ENCODE data around the gene GALNT18. TPM values are rescaled to one million over a fixed set of nuclear protein-coding genes. Genes with fewer than 3 reads are reported as not detected.

GALNT18 gene
- total RNA-seq, 1 experiment from 2014 or later: 1.7 TPM

GRCh38 chr11:11382858-11383532 is 238.8 kb downstream of the GALNT18 start:
- Histone ChIP-seq H3K9ac (ENCODE audit: extremely low read depth, insufficient read length, low read length) (no peak overlapping the region), H2BK5ac (ENCODE audit: insufficient read length, low read length) (no peak overlapping the region), H3K79me2 (ENCODE audit: insufficient read depth, low read length) (no peaks in the 10 kb centered on the region), H3K79me1 (ENCODE audit: insufficient read depth, low read depth, low read length, poor library complexity, severe bottlenecking) (no peaks in the 10 kb centered on the region), H2AK5ac (ENCODE audit: insufficient read length, low read length) (no peak overlapping the region), H3K23me2 (ENCODE audit: insufficient read length, low read depth, low read length, poor library complexity, severe bottlenecking) (no peaks in the 10 kb centered on the region), H3K4ac (ENCODE audit: low read depth, low read length) (no peak overlapping the region), H3K9me3 (ENCODE audit: control insufficient read depth, low read depth, low read length) (no peaks in the 10 kb centered on the region), H3K23ac (ENCODE audit: insufficient read length, low read depth, low read length) (no peak overlapping the region), H4K91ac (ENCODE audit: insufficient read length, low read depth, low read length) (no peak overlapping the region), H3K27ac (ENCODE audit: insufficient read length, low read depth, low read length) (no peak overlapping the region), H3K56ac (ENCODE audit: insufficient read length, low read depth, low read length) (no peak overlapping the region), H3K27me3 (ENCODE audit: insufficient read depth, low read length) (no peaks in the 10 kb centered on the region), H3K14ac (ENCODE audit: insufficient read depth, low read length) (no peak overlapping the region; the same call in 1 of the 2 replicates), H2AFZ (ENCODE audit: low read length) (no peak overlapping the region), H2BK15ac (ENCODE audit: low read depth, low read length) (no peak overlapping the region), H4K5ac (ENCODE audit: insufficient read length, low read depth, low read length) (no peak overlapping the region), H2BK120ac (ENCODE audit: low read depth, low read length, poor library complexity, severe bottlenecking) (no peak overlapping the region), H3T11ph (ENCODE audit: low read length) (no peak overlapping the region), H3K4me1 (ENCODE audit: insufficient read depth, low read length) (no peaks in the 10 kb centered on the region), H3K18ac (ENCODE audit: insufficient read length, low read depth, low read length) (no peak overlapping the region), H2BK12ac (ENCODE audit: insufficient read length, low read depth, low read length) (no peak overlapping the region), H4K20me1 (ENCODE audit: control insufficient read depth, insufficient read depth, insufficient read length) (no peaks in the 10 kb centered on the region), H3K4me2 (ENCODE audit: insufficient read depth, insufficient read length, low read length) (no peak overlapping the region), H4K8ac (replicated peaks; ENCODE audit: insufficient read length, low read depth, low read length) (no peak overlapping the region), H2BK20ac (ENCODE audit: low read depth, low read length, poor library complexity, severe bottlenecking) (no peak overlapping the region)
- WGBS (ENCODE audit: extremely low coverage, insufficient read length, low lambda C conversion rate): 100% methylated on average over 1 of the region's 7 CpGs
- Mint-ChIP-seq H3K4me1 (peaks cover 16 to 18% of the 10 kb centered on the region in 2 experiments), H3K36me3 (ENCODE audit: insufficient read depth in 1 of 3, low read depth in 3 of 3) (peaks cover 0 to 2% (median 0%) of the 10 kb centered on the region in 3 experiments; a peak in 2 of 7 replicates), H3K9me3 (peaks cover 0 to 4% of the 10 kb centered on the region in 2 experiments; a peak in 1 of 5 replicates), H3K27me3 (ENCODE audit: low read depth) (peaks cover 5% of the 10 kb centered on the region), H3K27ac (peak overlapping the region in 1 of 3 experiments; percentile 11; a peak in 1 of 7 replicates), H3K4me3 (no peak overlapping the region)
- no peak for DNase-seq
- TF ChIP-seq, protein P1, sequence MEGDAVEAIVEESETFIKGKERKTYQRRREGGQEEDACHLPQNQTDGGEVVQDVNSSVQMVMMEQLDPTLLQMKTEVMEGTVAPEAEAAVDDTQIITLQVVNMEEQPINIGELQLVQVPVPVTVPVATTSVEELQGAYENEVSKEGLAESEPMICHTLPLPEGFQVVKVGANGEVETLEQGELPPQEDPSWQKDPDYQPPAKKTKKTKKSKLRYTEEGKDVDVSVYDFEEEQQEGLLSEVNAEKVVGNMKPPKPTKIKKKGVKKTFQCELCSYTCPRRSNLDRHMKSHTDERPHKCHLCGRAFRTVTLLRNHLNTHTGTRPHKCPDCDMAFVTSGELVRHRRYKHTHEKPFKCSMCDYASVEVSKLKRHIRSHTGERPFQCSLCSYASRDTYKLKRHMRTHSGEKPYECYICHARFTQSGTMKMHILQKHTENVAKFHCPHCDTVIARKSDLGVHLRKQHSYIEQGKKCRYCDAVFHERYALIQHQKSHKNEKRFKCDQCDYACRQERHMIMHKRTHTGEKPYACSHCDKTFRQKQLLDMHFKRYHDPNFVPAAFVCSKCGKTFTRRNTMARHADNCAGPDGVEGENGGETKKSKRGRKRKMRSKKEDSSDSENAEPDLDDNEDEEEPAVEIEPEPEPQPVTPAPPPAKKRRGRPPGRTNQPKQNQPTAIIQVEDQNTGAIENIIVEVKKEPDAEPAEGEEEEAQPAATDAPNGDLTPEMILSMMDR (conservative IDR thresholded peaks at IDR 0.05): no peak
